GM21723 (cell line): ENCODE data around the gene CABCOCO1.

Experiments
- ATAC-seq: cut with Tn5 transposase; IDR thresholded peaks from one replicate; pipeline ENCODE4 v1.9.1; 2021; ENCODE audit warnings: mild to moderate bottlenecking, moderate library complexity; ENCODE audit not compliant: unreplicated experiment

The CABCOCO1 gene

DNA sequence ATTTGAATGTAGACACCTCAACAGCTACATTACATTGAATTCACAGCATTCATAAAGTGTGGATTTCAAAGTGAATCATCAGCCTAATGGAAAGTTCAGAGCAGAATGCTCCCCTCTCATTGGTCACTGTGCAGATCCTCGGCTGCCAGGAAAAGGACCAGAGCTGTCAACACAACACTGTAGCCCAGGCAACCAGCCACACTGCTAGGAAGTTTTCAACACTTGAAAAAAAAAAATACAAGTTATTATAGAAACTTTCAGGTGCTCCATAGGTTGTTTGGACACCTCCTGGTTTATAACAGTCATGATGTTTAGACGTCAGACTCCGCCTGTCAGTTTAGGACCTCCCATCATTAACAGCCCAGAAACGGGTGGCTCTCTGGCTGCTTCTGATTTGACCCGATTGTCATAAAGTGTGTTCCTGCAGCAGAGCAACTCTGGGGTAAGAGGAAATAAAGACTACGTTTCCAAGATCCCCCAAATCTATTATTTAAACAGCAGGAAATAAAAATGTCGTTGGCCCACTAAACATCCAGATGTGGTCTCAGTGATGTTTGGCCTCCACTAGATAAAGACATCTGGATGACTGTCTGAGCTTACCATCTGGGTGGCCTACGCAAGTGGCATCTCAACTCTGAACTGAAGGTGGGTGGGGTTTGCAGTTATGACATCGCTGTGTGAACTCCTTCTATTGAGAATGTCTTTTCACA, 117.4 kb downstream of the CABCOCO1 start:
- no peak for ATAC-seq

DNA sequence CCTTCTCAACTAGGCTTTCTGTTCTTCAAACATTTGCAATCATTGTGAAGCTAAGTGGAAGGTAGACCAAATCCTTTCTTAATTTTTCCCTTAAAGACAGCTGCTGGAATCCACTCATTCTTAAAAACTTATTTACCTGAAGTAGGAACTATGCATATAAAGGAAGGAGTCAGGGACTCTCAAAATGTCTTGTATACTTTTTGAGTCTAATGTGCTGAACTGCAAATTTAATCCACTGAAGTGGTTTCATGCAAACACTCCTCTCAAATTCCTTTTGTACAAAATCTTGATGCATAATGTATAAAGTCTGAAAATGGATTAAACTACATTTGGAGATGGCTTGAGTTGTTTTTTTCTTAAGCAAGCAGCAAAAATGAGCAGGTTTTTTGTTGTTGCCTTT, 118.0 kb downstream of the CABCOCO1 start:
- ATAC-seq, result no peak

DNA sequence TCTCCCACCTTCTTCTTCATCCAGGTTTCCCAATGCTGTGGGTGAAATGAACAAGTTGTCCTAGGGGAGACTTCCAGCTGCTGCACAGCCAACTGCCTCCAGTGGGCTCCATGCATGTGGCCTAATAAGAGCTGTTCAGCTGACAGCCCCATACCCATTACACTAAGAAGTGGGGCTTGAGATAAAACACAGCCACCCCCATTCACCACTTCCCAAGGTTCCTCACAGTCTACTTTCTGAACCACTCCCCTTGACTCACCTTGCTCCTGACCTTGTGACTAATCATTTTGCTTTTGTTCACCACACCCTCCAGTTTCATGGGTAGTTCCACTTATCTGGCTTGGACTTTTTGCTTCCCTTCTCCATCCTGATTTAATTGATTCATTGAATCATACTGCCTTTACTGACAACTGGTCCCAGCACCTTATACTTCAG, 119.3 kb downstream of the CABCOCO1 start:
- ATAC-seq, result no peak

DNA sequence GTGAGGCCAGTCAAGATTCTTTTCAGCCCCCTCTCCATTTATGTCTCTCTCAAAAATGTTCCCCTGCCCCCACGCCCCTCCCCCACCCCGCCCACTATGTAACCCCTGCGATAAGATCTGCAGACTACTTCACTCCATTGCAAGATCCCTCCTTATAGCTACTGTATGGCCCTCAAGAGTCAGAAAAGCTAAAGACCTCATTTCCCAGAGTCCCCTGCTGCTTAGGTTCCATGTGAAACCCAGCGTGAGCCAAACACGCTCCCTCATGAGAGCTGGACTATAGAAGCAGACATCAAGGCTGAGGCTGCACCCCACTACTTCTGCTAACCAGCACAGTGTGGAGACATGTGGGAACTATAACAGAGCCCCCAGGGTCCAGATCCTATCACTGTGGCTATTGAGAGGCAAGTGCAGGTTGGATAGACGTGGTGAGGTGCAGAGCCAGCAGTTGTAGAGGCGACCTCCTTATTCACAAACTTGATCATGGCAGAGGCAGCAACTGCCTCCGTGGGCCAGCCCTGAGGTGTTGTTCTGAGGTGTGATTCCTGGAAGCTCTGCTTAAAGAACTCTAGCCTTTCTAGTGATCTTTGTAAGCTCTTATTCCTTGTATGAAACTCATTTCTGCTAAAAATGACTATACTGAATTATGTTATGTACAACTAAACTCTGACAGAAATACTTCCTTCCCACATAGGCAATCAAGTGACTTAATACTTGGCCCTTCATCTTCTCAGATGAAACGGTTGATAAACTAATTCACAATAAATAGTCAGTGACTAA, 121.8 kb downstream of the CABCOCO1 start:
- ATAC-seq, result no peak

GRCh38 chr10:61785473-61786105, 122.9 kb downstream of the CABCOCO1 start:
- no peak for ATAC-seq

DNA sequence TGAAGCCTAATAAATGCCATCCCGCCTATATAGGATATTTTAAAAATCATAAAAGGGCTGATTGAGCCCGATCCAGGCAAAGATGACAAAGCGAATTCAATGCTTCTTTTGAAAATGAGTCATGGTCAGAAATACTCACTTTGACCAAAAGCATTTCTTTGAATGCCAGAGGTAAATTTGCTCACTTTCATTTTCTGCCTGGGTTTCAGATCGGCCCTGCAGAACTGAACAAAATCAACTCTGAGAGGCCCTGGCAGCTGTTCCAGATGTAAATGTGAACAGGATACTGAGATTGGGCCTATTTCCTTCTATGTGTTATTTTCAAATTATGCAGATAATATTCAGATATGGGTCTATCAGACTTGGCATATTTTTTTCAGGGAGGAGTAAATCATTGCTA, 124.0 kb downstream of the CABCOCO1 start:
- ATAC-seq, result peak; percentile 98

GRCh38 chr10:61787170-61787569, 124.4 kb downstream of the CABCOCO1 start:
- ATAC-seq, result no peak

GRCh38 chr10:61789031-61789430, 126.3 kb downstream of the CABCOCO1 start:
- ATAC-seq, result no peak

DNA sequence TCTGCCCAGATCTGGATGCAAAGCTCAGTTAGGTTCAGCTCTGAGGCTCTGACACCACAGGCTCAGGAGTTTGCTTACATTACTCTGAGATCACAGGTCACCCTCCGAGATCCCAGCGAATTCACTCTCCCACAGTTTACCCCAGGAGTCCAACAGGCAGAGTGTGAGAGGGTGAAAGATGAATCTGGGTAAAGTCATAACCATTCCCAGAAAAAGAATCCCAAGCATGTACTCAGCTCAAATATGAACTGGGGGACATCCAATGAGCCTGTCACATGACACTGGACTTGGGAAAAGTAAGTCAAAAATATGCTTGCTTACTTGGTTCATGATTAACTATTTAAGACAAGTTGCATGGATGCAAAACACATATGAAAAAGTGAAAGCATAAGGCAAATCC, 128.5 kb downstream of the CABCOCO1 start:
- ATAC-seq, result no peak

DNA sequence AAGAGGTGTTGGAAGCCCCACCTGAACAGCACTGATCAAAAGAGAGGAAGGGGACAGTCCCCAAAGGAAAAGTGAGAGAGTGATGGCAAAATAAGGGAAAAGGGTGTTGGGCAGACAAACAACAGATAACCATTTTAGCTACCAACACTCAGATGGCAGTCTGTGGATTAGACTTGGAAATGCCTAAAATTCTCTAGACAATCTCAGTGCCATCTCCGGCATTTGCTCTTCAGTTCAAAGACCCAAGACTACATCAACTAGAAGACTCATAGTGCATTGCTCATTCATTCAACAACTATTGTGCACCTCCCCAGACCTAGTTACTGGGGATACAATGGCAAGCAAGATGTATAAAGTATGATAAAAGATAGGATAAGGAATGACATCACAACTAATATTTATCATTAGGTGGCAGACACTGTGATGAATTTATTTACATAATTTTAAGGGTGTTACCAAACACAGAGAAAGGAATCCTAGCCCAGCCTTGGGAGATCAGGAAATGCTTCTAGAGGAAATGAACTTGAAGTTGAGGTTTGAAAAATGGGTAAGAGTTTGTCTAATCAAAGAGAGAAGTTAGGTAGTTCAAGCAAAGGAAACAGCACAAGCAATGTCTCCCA, 129.5 kb downstream of the CABCOCO1 start:
- ATAC-seq, result no peak

DNA sequence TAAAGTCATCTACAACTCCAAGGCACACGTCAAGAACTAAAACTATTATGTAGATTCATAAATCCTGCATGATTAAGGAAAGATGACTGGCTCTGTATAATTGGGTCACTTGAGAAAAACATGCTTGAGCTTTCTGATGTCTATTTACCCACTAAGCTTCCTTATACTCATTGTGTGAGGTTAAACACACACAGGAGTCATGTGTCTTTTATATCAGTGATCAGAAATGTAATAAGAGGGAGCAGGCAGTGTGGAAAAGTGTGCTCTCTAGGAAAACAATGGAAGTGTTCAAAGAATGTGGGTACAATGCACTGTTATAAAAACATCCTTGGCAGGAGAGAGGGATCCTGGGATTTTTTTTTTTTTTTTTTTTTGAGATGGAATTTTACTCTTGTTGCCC, 130.2 kb downstream of the CABCOCO1 start:
- no peak for ATAC-seq

- ATAC-seq, result no peak
Observed at GRCh38 chr10:61793760-61794703, 131.3 kb downstream of the CABCOCO1 start.

- ATAC-seq, result no peak
Observed at GRCh38 chr10:61795147-61795546, 132.4 kb downstream of the CABCOCO1 start.

- ATAC-seq, result no peak
Observed at GRCh38 chr10:61795551-61795950, 132.8 kb downstream of the CABCOCO1 start.

DNA sequence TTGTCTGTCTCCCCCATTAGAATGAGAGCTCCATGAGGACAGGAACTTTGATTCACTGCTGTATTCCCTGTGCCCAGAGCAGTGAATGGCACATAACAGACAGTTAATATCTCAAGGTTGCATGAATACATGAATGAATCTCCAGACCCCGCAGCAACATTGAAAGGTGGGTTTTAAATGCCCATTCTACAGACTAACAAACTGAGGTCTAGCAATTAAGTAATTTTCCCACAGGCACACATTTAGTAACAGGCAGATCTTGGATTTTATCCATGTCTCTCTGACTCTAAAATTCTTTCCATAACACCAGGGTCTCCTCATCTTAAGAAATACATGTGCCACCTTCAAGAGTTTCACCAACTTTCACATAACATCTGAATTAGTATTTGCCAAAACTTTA, 134.1 kb downstream of the CABCOCO1 start:
- ATAC-seq, result no peak

- no peak for ATAC-seq
Observed at GRCh38 chr10:61797304-61798153, 134.8 kb downstream of the CABCOCO1 start.

DNA sequence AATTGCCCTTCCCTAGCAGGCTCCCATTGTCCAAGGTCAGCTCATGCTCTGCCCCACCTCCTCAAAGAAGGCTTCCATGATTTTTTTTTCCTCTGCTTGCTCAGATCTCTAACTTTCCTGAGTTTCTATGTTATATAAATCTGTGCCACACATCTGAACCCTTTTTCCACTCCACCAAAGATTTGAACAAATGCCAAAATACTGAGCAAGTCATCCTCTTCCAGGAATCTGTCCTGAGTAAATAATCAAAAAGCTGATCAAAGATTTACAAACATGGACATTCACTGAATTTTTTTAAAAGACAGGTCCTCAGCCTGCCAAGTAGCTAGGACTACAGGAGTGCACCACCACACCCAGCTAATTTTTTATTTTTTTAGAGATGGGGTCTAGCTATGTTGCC, 136.0 kb downstream of the CABCOCO1 start:
- no peak for ATAC-seq

- ATAC-seq, result no peak
Observed at GRCh38 chr10:61801484-61801883, 138.8 kb downstream of the CABCOCO1 start.

DNA sequence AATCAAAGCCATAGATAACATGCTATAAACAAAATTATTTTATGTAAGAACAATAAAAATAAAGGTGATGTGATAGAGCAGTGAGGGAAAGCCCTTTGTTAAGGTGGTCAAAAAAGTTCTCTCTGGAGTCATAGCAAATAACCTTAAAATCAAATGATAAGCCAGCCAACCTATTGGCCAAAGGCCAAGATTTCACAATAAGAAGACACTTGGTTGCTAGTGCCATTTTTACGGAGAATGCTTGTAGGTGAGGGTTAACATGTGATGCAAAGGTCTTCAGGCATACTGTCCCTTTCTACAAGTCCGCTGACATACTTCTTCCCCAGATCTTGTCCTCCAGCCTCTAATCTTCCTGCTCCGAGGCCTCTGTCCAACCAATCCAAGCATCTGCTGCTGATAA, 140.5 kb downstream of the CABCOCO1 start:
- ATAC-seq, result no peak
